Calu3 (cell line): ENCODE results near the gene EMD. TPM values are rescaled to one million over a fixed set of nuclear protein-coding genes. Genes with fewer than 3 reads are reported as not detected.

Experiments used
- BruUV-seq: library from RNA; stranded (reverse); fragments of 400-500 nt; replicated peaks from 2 replicates; lab custom pipeline; 2021; lab: Mats Ljungman, UMichigan
- CTCF ChIA-PET: fragments of 300-600 bp; sonication (Branson Sonifier 250); formaldehyde crosslinking; loops from one replicate; lab custom pipeline; 2022; ENCODE audit warnings: antibody characterized with exemption; lab: Charles Lee
- DNase-seq: peaks from one replicate; pipeline ENCODE4 v3.0.0; 2022
- H3K27ac Mint-ChIP-seq: one replicate; pipeline ENCODE4 v1.8.0; 2022; ENCODE audit warnings: mixed read lengths; ENCODE audit not compliant: unreplicated experiment
- H3K27me3 Mint-ChIP-seq: one replicate; pipeline ENCODE4 v1.8.0; 2022; ENCODE audit warnings: mixed read lengths; ENCODE audit not compliant: unreplicated experiment
- H3K36me3 Mint-ChIP-seq: one replicate; pipeline ENCODE4 v1.8.0; 2022; ENCODE audit warnings: mild to moderate bottlenecking, moderate library complexity, mixed read lengths; ENCODE audit not compliant: insufficient read depth, unreplicated experiment
- H3K4me1 Mint-ChIP-seq: one replicate; pipeline ENCODE4 v1.8.0; 2022; ENCODE audit warnings: mild to moderate bottlenecking, low read depth, mixed read lengths; ENCODE audit not compliant: unreplicated experiment
- H3K4me3 Mint-ChIP-seq: one replicate; pipeline ENCODE4 v1.8.0; 2022; ENCODE audit warnings: mild to moderate bottlenecking, low read depth, moderate library complexity, mixed read lengths; ENCODE audit not compliant: unreplicated experiment
- H3K9me3 Mint-ChIP-seq: one replicate; pipeline ENCODE4 v1.8.0; 2022; ENCODE audit warnings: low read depth, mixed read lengths; ENCODE audit not compliant: unreplicated experiment
- CTCF ChIP-seq: fragments of 200-600 bp; IDR thresholded peaks from one replicate; pipeline ENCODE4 v1.8.0; 2022; ENCODE audit warnings: antibody characterized with exemption; ENCODE audit not compliant: unreplicated experiment
- intact Hi-C: fragments of 100-400 bp; cut with micrococcal nuclease; formaldehyde crosslinking; loops from one replicate; pipeline ENCODE4 v1.10.0; 2022; ENCODE audit not compliant: unreplicated experiment
- total RNA-seq: library from RNA; stranded (reverse); gene quantifications from 2 replicates; pipeline ENCODE4 v1.2.3, GENCODE V29; 2022

EMD gene
- total RNA-seq, 1 experiment from 2014 or later, result 75.1 TPM

- CTCF ChIA-PET, result no interaction called here
- intact Hi-C loops, result no loop called here
- Mint-ChIP-seq H3K4me1 (peaks cover 24% of the 10 kb centered on the region), H3K27ac (no peak overlapping the region), H3K4me3 (no peak overlapping the region), H3K9me3 (no peaks in the 10 kb centered on the region), H3K27me3 (no peaks in the 10 kb centered on the region), H3K36me3 (peaks cover 45% of the 10 kb centered on the region)
- no peak for TF ChIP-seq CTCF
- no peak for DNase-seq
- no TSS peak for BruUV-seq
These were observed 51.4 kb downstream of the EMD start for GRCh38 chrX:154430479-154430878.

DNA sequence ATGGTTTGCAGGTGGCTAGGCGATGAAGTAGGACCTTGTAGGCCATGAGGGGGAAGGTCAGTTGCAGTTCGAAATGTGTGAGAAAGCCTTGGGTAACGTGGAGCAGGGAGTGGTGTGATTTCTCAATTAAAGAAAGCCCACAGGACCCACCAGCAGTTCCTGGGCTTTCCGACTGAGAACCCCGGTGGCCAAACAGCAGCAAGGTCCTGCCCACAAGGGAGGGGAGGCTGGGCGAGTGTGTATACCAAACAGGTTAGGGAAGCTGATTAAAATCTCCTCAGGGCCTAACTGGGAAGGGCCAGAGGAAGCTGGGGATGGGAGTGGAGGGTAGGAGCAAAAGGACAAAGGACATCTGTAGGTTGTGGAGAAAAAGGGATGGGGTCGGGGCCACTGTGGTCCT, 51.8 kb downstream of the EMD start:
- H3K4me1 Mint-ChIP-seq, result peaks cover 24% of the 10 kb centered on the region
- H3K36me3 Mint-ChIP-seq, result peaks cover 46% of the 10 kb centered on the region
- BruUV-seq, result no TSS peak
- no peaks in the 10 kb centered on the region for H3K27me3 Mint-ChIP-seq
- intact Hi-C loops, result no loop called here
- no peak overlapping the region for H3K27ac Mint-ChIP-seq
- CTCF ChIA-PET, result no interaction called here
- no peak for DNase-seq
- H3K4me3 Mint-ChIP-seq, result no peak overlapping the region
- H3K9me3 Mint-ChIP-seq, result no peaks in the 10 kb centered on the region
- TF ChIP-seq CTCF, result no peak

Other genes with a start within 250 kb of the EMD start
- not detected in 2 replicates for gene OPN1LW, start 235.1 kb upstream of the EMD start, total RNA-seq
- not detected in 2 replicates for gene OPN1MW, start 196.7 kb upstream of the EMD start, total RNA-seq
- gene OPN1MW2, start 159.5 kb upstream of the EMD start, total RNA-seq, result not detected in 2 replicates
- not detected in 2 replicates for gene OPN1MW3, start 121.7 kb upstream of the EMD start, total RNA-seq
- not detected in 2 replicates for gene TEX28, start 84.2 kb upstream of the EMD start, total RNA-seq
- not detected in 2 replicates for gene TKTL1, start 83.5 kb upstream of the EMD start, total RNA-seq
- 973 and 1,240 TPM in 2 replicates for gene FLNA, start 4.7 kb upstream of the EMD start, total RNA-seq
- gene RPL10, start 19.1 kb downstream of the EMD start, total RNA-seq, result 1,458 and 1,495 TPM in 2 replicates
- gene DNASE1L1, start 30.0 kb downstream of the EMD start, total RNA-seq, result 28.8 and 30.6 TPM in 2 replicates
- 55.0 and 56.3 TPM in 2 replicates for gene TAFAZZIN, start 32.2 kb downstream of the EMD start, total RNA-seq
- gene ATP6AP1, start 49.4 kb downstream of the EMD start, total RNA-seq, result 109 and 124 TPM in 2 replicates
- 118 and 130 TPM in 2 replicates for gene GDI1, start 57.9 kb downstream of the EMD start, total RNA-seq
- gene FAM50A, start 64.8 kb downstream of the EMD start, total RNA-seq, result 87.9 and 88.9 TPM in 2 replicates
- 74.0 and 82.6 TPM in 2 replicates for gene PLXNA3, start 79.0 kb downstream of the EMD start, total RNA-seq
- gene LAGE3, start 100.0 kb downstream of the EMD start, total RNA-seq, result 25.5 and 25.6 TPM in 2 replicates
- 37.6 and 41.3 TPM in 2 replicates for gene UBL4A, start 107.3 kb downstream of the EMD start, total RNA-seq
- gene SLC10A3, start 111.3 kb downstream of the EMD start, total RNA-seq, result 21.5 and 27.1 TPM in 2 replicates
- gene FAM3A, start 136.9 kb downstream of the EMD start, total RNA-seq, result 36.8 and 39.5 TPM in 2 replicates
- gene G6PD, start 167.6 kb downstream of the EMD start, total RNA-seq, result 180 and 229 TPM in 2 replicates
- gene IKBKG, start 168.3 kb downstream of the EMD start, total RNA-seq, result 39.9 and 46.3 TPM in 2 replicates
- gene CTAG1A, start 205.8 kb downstream of the EMD start, total RNA-seq, result not detected in 2 replicates
- not detected in 2 replicates for gene CTAG1B, start 240.0 kb downstream of the EMD start, total RNA-seq